Mesothelial cell of epicardium (in vitro differentiated cells): ENCODE data around the gene ARPIN. TPM values are rescaled to one million over a fixed set of nuclear protein-coding genes. Genes with fewer than 3 reads are reported as not detected.

Experiments
- DNase-seq, 2 experiments: peaks; one replicate each; pipeline ENCODE4 v3.0.0; 2021; ENCODE audit warnings: low spot score in 2 of 2; ENCODE audit not compliant: unreplicated experiment in 2 of 2
- H3K27ac Mint-ChIP-seq: 2 replicates; pipeline ENCODE4 v1.8.0; 2021; ENCODE audit warnings: mixed read lengths
- H3K27me3 Mint-ChIP-seq: 2 replicates; pipeline ENCODE4 v1.8.0; 2021; ENCODE audit warnings: low read depth, mixed read lengths
- H3K36me3 Mint-ChIP-seq: 2 replicates; pipeline ENCODE4 v1.8.0; 2021; ENCODE audit warnings: mixed read lengths
- H3K4me1 Mint-ChIP-seq: 2 replicates; pipeline ENCODE4 v1.8.0; 2021; ENCODE audit warnings: mixed read lengths
- H3K4me3 Mint-ChIP-seq: 2 replicates; pipeline ENCODE4 v1.8.0; 2021; ENCODE audit warnings: mild to moderate bottlenecking, moderate library complexity, mixed read lengths
- H3K9me3 Mint-ChIP-seq: 2 replicates; pipeline ENCODE4 v1.8.0; 2021; ENCODE audit warnings: mixed read lengths
- CTCF ChIP-seq: fragments of 200-600 bp; sonication (generic); IDR thresholded peaks from one replicate; pipeline ENCODE4 v1.5.0; 2021; ENCODE audit warnings: antibody characterized with exemption; ENCODE audit not compliant: unreplicated experiment
- total RNA-seq: library from RNA; stranded (reverse); gene quantifications from 3 replicates; pipeline ENCODE4 v1.2.1, GENCODE V29; 2021

Gene ARPIN
- total RNA-seq, 1 donor from 2014 or later, result 26.4 TPM

- no peak for TF ChIP-seq CTCF
- no peaks in the 10 kb centered on the region for H3K36me3 Mint-ChIP-seq
- no peak overlapping the region for H3K27ac Mint-ChIP-seq
- no peak for DNase-seq
- no peaks in the 10 kb centered on the region for H3K27me3 Mint-ChIP-seq
- no peak overlapping the region for H3K4me3 Mint-ChIP-seq
- no peaks in the 10 kb centered on the region for H3K4me1 Mint-ChIP-seq
- no peaks in the 10 kb centered on the region for H3K9me3 Mint-ChIP-seq
Measured at GRCh38 chr15:89936051-89936785, 23.5 kb upstream of the ARPIN start.

DNA sequence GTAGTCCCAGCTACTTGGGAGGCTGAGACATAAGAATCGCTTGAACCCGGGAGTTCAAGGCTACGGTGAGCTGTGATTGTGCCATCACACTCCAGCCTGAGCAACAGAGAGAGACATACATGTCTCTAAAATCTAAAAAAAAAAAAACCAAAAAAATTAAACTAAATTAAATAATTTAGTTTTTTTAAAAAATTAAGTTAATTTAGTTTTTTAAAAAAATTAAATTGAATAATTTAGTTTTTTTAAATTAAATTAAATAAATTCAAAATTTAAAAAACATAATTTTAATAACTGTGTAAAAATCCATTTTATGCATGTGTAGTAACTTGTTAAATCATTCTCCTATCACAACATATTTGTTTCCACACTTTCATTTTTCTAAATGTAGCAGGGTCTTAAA, 20.1 kb upstream of the ARPIN start:
- no peaks in the 10 kb centered on the region for H3K4me1 Mint-ChIP-seq
- TF ChIP-seq CTCF, result no peak

DNA sequence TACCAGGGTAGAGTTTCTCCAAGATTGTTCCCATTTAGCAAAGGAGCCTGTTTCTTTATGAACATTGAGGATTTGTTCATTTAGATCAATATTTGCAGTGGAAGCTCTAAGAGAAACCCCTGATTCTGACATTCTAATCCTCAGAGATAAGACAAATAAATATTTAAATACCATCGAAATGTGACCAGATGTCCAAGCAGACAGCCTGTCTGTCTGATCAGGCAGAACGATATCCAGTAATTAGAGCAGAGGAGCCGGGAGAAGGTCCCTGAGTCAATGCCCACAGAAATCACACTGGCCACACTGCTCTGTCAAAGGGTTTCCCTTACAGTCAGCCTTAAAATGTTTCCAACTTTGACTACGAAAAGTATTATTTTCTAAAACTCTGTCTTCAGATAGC, 15.7 kb upstream of the ARPIN start:
- H3K27ac Mint-ChIP-seq, result no peak overlapping the region
- H3K36me3 Mint-ChIP-seq, result no peaks in the 10 kb centered on the region
- H3K9me3 Mint-ChIP-seq, result no peaks in the 10 kb centered on the region
- no peaks in the 10 kb centered on the region for H3K4me1 Mint-ChIP-seq
- no peak for TF ChIP-seq CTCF
- no peaks in the 10 kb centered on the region for H3K27me3 Mint-ChIP-seq
- no peak overlapping the region for H3K4me3 Mint-ChIP-seq
- DNase-seq, result no peak

More for the DNA sequence above, 20.1 kb upstream of the ARPIN start:
- Mint-ChIP-seq H3K36me3 (no peaks in the 10 kb centered on the region), H3K4me3 (no peak overlapping the region), H3K9me3 (no peaks in the 10 kb centered on the region), H3K27ac (no peak overlapping the region), H3K27me3 (no peaks in the 10 kb centered on the region)
- DNase-seq, result no peak

- H3K9me3 Mint-ChIP-seq, result no peaks in the 10 kb centered on the region
- TF ChIP-seq CTCF, result no peak
- H3K36me3 Mint-ChIP-seq, result no peaks in the 10 kb centered on the region
- no peak for DNase-seq
- H3K4me1 Mint-ChIP-seq, result no peaks in the 10 kb centered on the region
- no peak overlapping the region for H3K4me3 Mint-ChIP-seq
- no peaks in the 10 kb centered on the region for H3K27me3 Mint-ChIP-seq
- no peak overlapping the region for H3K27ac Mint-ChIP-seq
Measured at GRCh38 chr15:89926158-89926557, 13.4 kb upstream of the ARPIN start.

- Mint-ChIP-seq H3K27ac (no peak overlapping the region), H3K9me3 (no peaks in the 10 kb centered on the region), H3K27me3 (no peaks in the 10 kb centered on the region), H3K4me1 (peaks cover 17% of the 10 kb centered on the region), H3K36me3 (no peaks in the 10 kb centered on the region), H3K4me3 (no peak overlapping the region)
- no peak for TF ChIP-seq CTCF
- no peak for DNase-seq
Measured at GRCh38 chr15:89917442-89918101, 4.8 kb upstream of the ARPIN start.
